Right lung (tissue), 5 donors: ENCODE data around the gene UBE2A. TPM values are rescaled to one million over a fixed set of nuclear protein-coding genes. Genes with fewer than 3 reads are reported as not detected.

Experiments used
- DNase-seq, 2 donors: peaks; one replicate each; pipeline ENCODE4 v3.0.0-alpha.2; 2013
- polyA plus RNA-seq, 5 donors: library from polyadenylated mRNA; unstranded; fragments of 120-200 nt; gene quantifications; one replicate each; pipeline versions ENCODE4 v1.2.1 to v1.2.3, GENCODE V29; 2013; ENCODE audit warnings: inconsistent platforms in 1 of 5, low replicate concordance in 1 of 5; ENCODE audit not compliant: insufficient read length in 5 of 5, insufficient read depth in 1 of 5

The UBE2A gene
- polyA plus RNA-seq, 5 donors, result 87.1 to 107 (median 93.4) TPM

DNA sequence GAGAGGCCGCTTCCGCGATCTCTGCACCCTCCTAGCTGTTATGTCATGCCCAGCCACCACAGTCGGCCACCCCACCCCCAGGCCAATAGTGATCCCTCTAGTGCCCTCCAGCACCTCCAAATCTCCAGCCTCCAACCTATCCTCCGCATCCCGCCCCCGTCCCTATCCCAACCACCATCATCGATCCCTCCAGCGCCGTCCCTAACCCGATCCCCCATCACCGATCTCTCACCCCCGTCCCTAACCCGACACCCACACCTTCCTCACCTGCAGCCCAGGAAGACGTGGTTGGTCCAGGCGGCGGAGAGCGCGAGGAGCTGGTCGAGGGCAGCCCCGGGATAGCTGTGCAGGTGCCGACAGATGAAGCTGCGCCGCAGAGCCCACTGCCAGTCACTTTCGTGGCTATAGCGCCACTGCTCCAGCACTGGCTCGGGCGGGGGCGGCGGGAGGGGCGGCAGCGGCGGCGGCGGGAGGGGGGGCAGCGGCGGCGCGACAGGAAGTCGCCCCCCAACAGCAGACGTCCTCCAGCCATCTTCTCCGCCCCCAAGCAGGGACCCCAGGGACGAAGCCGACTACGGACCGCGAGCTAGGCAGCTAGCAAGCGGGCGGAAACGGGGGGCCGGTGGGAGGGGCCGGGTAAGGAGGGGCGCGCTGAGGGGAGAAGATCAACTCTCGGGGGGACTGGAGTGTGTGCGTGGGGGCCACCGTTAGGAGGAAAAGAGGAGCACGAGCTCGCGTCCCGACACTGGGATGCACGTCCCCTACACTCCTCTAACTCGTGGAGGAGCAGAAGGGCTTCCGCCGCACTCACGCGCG is 31.3 kb downstream of the UBE2A start:
- DNase-seq, result no peak

GRCh38 chrX:119606280-119607017 is 32.1 kb downstream of the UBE2A start, which contains the start of gene NKRF:
Gene NKRF (minus strand): TSS chrX:119606424.
- DNase-seq, result peak; percentile 89 to 92

DNA sequence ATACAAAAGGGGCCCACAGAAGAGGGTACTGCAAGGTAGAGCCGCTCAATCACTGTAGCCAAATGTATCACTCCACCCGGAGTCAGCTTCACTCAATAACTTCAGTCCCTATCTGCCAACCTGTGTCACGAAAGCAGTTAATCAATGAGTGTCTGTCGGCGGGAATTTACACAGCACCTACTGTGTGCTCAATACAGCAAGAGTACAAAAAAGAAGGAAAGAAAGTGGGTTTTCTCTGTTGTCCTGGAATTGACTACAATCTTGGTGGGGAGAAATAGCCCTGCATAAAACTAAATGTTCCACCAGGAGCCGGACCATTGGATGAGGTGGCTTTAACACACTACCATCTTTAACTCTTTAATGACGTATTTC is 32.6 kb downstream of the UBE2A start:
- DNase-seq, result no peak

- DNase-seq, result no peak
Measured at GRCh38 chrX:119614776-119615175, 40.4 kb downstream of the UBE2A start.

GRCh38 chrX:119617517-119618164 is 43.3 kb downstream of the UBE2A start:
- no peak for DNase-seq

GRCh38 chrX:119618439-119618838 is 44.1 kb downstream of the UBE2A start:
- DNase-seq, result no peak

GRCh38 chrX:119622356-119623232 is 48.2 kb downstream of the UBE2A start:
- peak; percentile 56 to 66 for DNase-seq

DNA sequence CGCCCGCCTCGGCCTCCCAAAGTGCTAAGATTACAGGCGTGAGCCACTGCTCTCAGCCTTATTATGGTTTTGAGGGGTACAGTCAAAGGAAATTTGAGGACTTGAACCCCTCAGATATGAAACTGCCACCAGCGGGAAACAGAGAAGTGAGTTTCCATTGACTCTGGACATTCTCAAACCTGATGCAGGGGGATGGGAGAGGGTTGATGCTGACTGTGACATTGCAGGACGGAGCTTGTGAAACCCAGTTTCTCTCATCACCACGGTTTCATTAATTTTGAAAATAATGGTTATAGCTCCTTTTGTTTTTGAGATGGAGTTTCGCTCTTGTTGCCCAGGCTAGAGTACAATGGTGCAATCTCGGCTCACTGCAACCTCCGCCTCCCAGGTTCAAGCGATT is 50.1 kb downstream of the UBE2A start:
- no peak for DNase-seq

DNA sequence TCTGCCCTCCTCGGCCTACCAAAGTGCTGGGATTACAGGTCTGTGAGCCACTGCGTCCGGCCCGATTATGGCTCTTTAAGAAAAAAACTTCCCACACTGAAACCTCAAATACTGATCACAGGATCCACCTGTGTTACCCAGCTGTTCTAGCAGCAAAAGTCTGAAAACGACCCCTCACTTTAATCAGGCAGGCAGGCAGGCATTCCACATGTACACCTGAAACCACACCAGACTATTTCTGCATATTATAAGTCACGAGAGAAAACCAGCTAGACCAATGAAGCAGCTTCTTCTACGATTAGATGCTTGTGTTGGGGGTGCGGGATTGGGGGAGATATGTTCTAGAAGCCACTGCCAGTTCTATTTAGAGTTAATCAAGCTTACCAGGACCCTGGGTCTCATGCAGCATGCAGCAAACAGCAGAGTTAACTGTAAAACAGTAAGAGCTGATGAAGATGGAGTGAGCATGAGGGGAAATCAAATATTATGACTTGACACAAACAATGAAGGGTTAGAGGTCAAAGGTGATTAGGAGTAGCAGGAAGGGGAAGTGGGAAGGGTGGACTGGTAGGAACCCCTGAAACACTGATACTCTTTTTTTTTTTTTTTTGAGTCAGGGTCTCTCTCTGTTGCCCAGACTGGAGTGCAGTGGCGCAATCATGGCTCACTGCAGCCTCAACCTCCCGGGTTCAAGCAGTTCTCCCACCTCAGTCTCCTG is 50.7 kb downstream of the UBE2A start:
- no peak for DNase-seq

- no peak for DNase-seq
Measured at GRCh38 chrX:119625843-119626242, 51.5 kb downstream of the UBE2A start.

Other genes with a start within 250 kb of the UBE2A start
- gene SLC25A43, start 175.2 kb upstream of the UBE2A start, polyA plus RNA-seq, result 1 to 10 TPM; 5.6 to 8.5 (median 7.6) TPM
- 100 to 1,000 TPM; 188 to 217 (median 194) TPM for gene SLC25A5, start 106.1 kb upstream of the UBE2A start, polyA plus RNA-seq
- gene STEEP1, start 9.2 kb upstream of the UBE2A start, polyA plus RNA-seq, result 10 to 100 TPM; 26.2 to 36.8 (median 31.4) TPM
- gene NKRF, start 31.9 kb downstream of the UBE2A start, polyA plus RNA-seq, result 10 to 100 TPM; 10.5 to 13.4 (median 12.4) TPM
- gene SEPTIN6, start 118.6 kb downstream of the UBE2A start, polyA plus RNA-seq, result 10 to 100 TPM; 26.7 to 42.0 (median 35.4) TPM
- under 1 TPM; 0.40 to 0.56 (median 0.54) TPM for gene SOWAHD, start 184.0 kb downstream of the UBE2A start, polyA plus RNA-seq
- 1,000 to 10,000 TPM; 2,580 to 3,320 (median 2,716) TPM for gene RPL39, start 217.1 kb downstream of the UBE2A start, polyA plus RNA-seq